GM12878 (cell line): ENCODE results near the gene KDM2A. TPM values are rescaled to one million over a fixed set of nuclear protein-coding genes. Genes with fewer than 3 reads are reported as not detected.

ENCODE experiments used
- ATAC-seq: fragments of 200-7000 bp; cut with Tn5 transposase; 3 replicates; pipeline ENCODE4 v1.9.1; 2020; ENCODE audit warnings: mild to moderate bottlenecking, moderate library complexity
- BruUV-seq: library from RNA; stranded (reverse); fragments of 400-500 nt; replicated peaks from 2 replicates; lab custom pipeline; 2021; lab: Mats Ljungman, UMichigan
- CTCF ChIA-PET: fragments of 300-600 bp; sonication (Branson Sonifier 250); formaldehyde crosslinking; extraction: SDS; loops from one replicate; lab custom pipeline; 2021; ENCODE audit warnings: inconsistent platforms; lab: Yijun Ruan, JAX
- POLR2A ChIA-PET: fragments of 350-600 bp; formaldehyde crosslinking; extraction: SDS; loops from one replicate; lab custom pipeline; 2021; ENCODE audit warnings: inconsistent platforms; lab: Charles Lee
- RAD21 ChIA-PET: fragments of 300-600 bp; sonication (Branson Sonifier 250); formaldehyde crosslinking; loops from one replicate; lab custom pipeline; 2023; ENCODE audit warnings: antibody characterized with exemption; ENCODE audit not compliant: unreplicated experiment; lab: Charles Lee
- SMC1A ChIA-PET: fragments of 300-600 bp; sonication (Branson Sonifier 250); formaldehyde crosslinking; loops from one replicate; lab custom pipeline; 2023; ENCODE audit not compliant: unreplicated experiment, uncharacterized antibody; lab: Charles Lee
- DNase-seq: peaks from one replicate; pipeline ENCODE4 v3.0.0-alpha.2; 2011; ENCODE audit warnings: low read depth, low spot score
- FAIRE-seq: peaks from 3 replicates; lab custom pipeline; 2011; peaks lifted over from hg19 to GRCh38; lab: Jason Lieb, UNC
- H2AFZ ChIP-seq: 2 replicates; pipeline ENCODE4 v1.6.0; 2011; ENCODE audit warnings: low read depth, low read length, control low read depth; ENCODE audit not compliant: control insufficient read depth
- H3K27ac ChIP-seq: 2 replicates; pipeline ENCODE4 v1.5.1; 2011; ENCODE audit warnings: control low read depth; ENCODE audit not compliant: control insufficient read depth, insufficient read depth
- H3K27me3 ChIP-seq, 2 experiments: replicated peaks in 1 of 2; 2 replicates each; pipeline versions ENCODE4 v1.6.0 to v1.6.1; 2011; ENCODE audit warnings: low read length in 1 of 2; ENCODE audit not compliant: control insufficient read depth in 2 of 2, insufficient read depth in 2 of 2
- H3K36me3 ChIP-seq, 2 experiments: 2 replicates each; pipeline ENCODE4 v1.5.1; 2011; ENCODE audit warnings: low read length in 1 of 2; ENCODE audit not compliant: control insufficient read depth in 2 of 2, insufficient read depth in 2 of 2
- H3K4me1 ChIP-seq: 2 replicates; pipeline ENCODE4 v1.6.1; 2011; ENCODE audit warnings: mild to moderate bottlenecking, low read length, moderate library complexity, mixed read lengths; ENCODE audit not compliant: control insufficient read depth, insufficient read depth
- H3K4me2 ChIP-seq: 2 replicates; pipeline ENCODE4 v1.6.0; 2011; ENCODE audit warnings: control low read depth; ENCODE audit not compliant: control insufficient read depth, insufficient read depth
- H3K4me3 ChIP-seq: fragments of 200-600 bp; sonication (generic); 2 replicates; pipeline ENCODE4 v1.5.1; 2016
- H3K79me2 ChIP-seq: 2 replicates; pipeline ENCODE4 v1.6.0; 2011; ENCODE audit warnings: low read length; ENCODE audit not compliant: control insufficient read depth, insufficient read depth
- H3K9ac ChIP-seq: 2 replicates; pipeline ENCODE4 v1.8.0; 2011; ENCODE audit warnings: low read length, control low read depth, mixed read lengths; ENCODE audit not compliant: control insufficient read depth, insufficient read depth
- H3K9me3 ChIP-seq: replicated peaks from 3 replicates; pipeline ENCODE4 v1.5.1; 2011; ENCODE audit warnings: mild to moderate bottlenecking, low read length; ENCODE audit not compliant: control insufficient read depth, insufficient read depth
- H4K20me1 ChIP-seq: 2 replicates; pipeline ENCODE4 v1.6.0; 2011; ENCODE audit not compliant: control insufficient read depth, insufficient read depth
- BMI1 ChIP-seq: fragments of 450-650 bp; IDR thresholded peaks from 2 replicates; pipeline ENCODE4 v1.6.1; 2016; ENCODE audit warnings: mild to moderate bottlenecking, moderate library complexity, borderline replicate concordance
- CBFB ChIP-seq: IDR thresholded peaks from 2 replicates; pipeline ENCODE4 v1.6.1; 2016; ENCODE audit warnings: antibody characterized with exemption, low read depth
- CHD2 ChIP-seq: IDR thresholded peaks from 2 replicates; pipeline ENCODE4 v1.6.1; 2011; ENCODE audit warnings: low read depth, low read length, improper control_type of control experiment, borderline replicate concordance
- POLR2AphosphoS5 ChIP-seq: IDR thresholded peaks from 2 replicates; pipeline ENCODE4 v1.6.1; 2011; ENCODE audit warnings: mild to moderate bottlenecking, low read length, inconsistent platforms
- RAD21 ChIP-seq: IDR thresholded peaks from 2 replicates; pipeline ENCODE4 v1.6.1; 2011; ENCODE audit warnings: mild to moderate bottlenecking, low read depth, low read length, moderate library complexity; ENCODE audit not compliant: insufficient read depth
- SMAD5 ChIP-seq: IDR thresholded peaks from 2 replicates; pipeline ENCODE4 v1.6.1; 2016; ENCODE audit warnings: antibody characterized with exemption, low read depth
- YY1 ChIP-seq: IDR thresholded peaks from 2 replicates; pipeline ENCODE4 v1.6.1; 2011; ENCODE audit warnings: low read depth, mild to moderate bottlenecking, low read length
- ZBED1 ChIP-seq: IDR thresholded peaks from 2 replicates; pipeline ENCODE4 v1.6.1; 2016; ENCODE audit warnings: borderline replicate concordance
- WGBS: methylation state at CpG from one replicate; pipeline ENCODE4 v1.1.6; 2016; ENCODE audit warnings: low lambda C conversion rate; ENCODE audit not compliant: insufficient replicate concordance, insufficient coverage; ENCODE audit errors: missing lambda C conversion rate; 5-methylcytosine and 5-hydroxymethylcytosine counted together
- in situ Hi-C: fragments of 300-500 bp; cut with MboI; formaldehyde crosslinking; loops from 9 replicates; pipeline ENCODE4 v1.14.3; 2018; ENCODE audit warnings: mixed read lengths
- intact Hi-C: fragments of 100-400 bp; cut with micrococcal nuclease; formaldehyde crosslinking; loops from one replicate; pipeline ENCODE4 v1.14.2; 2022; ENCODE audit not compliant: unreplicated experiment
- polyA plus RNA-seq, 11 experiments: library from polyadenylated mRNA; depleted of rRNA in 4 of 11; unstranded in 6 of 11; stranded (reverse) in 5 of 11; fragments of >200 nt; fragmentation: Nextera tagmentation in 4 of 11; fragmentation: Illumina TruSeq in 1 of 11; extraction: Ambion mirVana in 4 of 11; extraction: Trizol in 1 of 11; gene quantifications; 1 replicate in 1 of 11; 2 replicates in 10 of 11; pipeline versions ENCODE4 v1.2.1 to v1.2.3, GENCODE V29; 2011 to 2016; ENCODE audit warnings: inconsistent platforms in 2 of 11, missing spikeins in 2 of 11, low read depth in 1 of 11
- total RNA-seq, 4 experiments: library from RNA; depleted of rRNA in 3 of 4; stranded (reverse); fragments of >200 nt in 3 of 4; fragmentation: Illumina TruSeq in 1 of 4; extraction: Trizol in 1 of 4; gene quantifications; 2 replicates each; pipeline versions ENCODE4 v1.2.1 to v1.2.3, GENCODE V29; 2013 to 2021
- TF ChIP-seq, protein P1 (sequence below): fragments of 150-350 bp; IDR thresholded peaks from 2 replicates; pipeline ENCODE4 v1.6.1; 2016; ENCODE audit warnings: low read depth, low read length
- TF ChIP-seq, protein P2 (sequence below): fragments of 450-650 bp; IDR thresholded peaks from 2 replicates; pipeline ENCODE4 v1.6.1; 2017; ENCODE audit warnings: antibody characterized with exemption, mild to moderate bottlenecking, moderate library complexity
- TF ChIP-seq, protein P3 (sequence below): fragments of 450-650 bp; formaldehyde crosslinking; IDR thresholded peaks from 2 replicates; pipeline ENCODE4 v1.4.0; 2022; ENCODE audit warnings: mild to moderate bottlenecking, moderate library complexity

KDM2A gene
- total and polyA plus RNA-seq, 10 of the 15 experiments (the other 5 are each of a cell fraction or from before 2014, with no cell fraction given) = 10.5 to 69.3 (median 41.6) TPM

DNA sequence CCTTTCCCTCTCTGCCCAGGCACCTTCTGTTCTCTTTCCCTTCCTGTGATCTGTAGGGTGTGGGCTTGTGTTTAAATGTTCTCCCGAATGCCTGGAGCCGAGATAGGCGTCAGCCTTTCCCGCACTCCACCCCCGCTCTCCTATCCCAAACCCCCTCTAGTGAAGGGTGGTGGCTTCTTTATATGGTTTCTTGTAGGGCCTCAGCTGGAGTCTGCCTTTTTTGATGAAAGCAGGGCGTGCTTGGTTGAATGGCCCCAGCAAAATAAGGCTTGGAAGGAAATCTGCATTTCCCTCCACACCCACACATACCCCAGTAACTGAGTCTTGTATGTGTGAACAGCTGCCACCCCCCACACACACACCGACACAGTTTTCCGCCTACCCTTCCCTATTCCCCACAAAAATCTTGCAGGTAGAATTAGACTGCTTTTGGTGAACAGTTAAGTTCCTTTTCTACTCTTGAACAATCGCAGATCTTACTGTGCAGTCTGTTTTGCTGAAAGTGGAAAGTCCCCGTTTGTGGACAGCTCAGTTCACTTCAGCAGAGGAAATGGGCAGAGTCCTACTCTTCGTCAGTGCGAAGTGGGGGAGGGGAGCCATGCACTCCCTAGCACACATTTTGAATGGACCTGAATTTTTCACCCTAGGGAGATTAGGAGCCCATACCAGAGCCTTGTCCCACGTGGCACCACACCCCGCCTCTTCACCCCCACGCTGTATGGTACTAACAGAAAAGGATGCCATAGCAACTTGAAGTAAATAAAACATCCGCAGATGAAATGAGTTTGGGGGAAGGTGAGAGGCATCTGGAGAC, 121.7 kb downstream of the KDM2A start (continued):
- TF ChIP-seq, protein P1, sequence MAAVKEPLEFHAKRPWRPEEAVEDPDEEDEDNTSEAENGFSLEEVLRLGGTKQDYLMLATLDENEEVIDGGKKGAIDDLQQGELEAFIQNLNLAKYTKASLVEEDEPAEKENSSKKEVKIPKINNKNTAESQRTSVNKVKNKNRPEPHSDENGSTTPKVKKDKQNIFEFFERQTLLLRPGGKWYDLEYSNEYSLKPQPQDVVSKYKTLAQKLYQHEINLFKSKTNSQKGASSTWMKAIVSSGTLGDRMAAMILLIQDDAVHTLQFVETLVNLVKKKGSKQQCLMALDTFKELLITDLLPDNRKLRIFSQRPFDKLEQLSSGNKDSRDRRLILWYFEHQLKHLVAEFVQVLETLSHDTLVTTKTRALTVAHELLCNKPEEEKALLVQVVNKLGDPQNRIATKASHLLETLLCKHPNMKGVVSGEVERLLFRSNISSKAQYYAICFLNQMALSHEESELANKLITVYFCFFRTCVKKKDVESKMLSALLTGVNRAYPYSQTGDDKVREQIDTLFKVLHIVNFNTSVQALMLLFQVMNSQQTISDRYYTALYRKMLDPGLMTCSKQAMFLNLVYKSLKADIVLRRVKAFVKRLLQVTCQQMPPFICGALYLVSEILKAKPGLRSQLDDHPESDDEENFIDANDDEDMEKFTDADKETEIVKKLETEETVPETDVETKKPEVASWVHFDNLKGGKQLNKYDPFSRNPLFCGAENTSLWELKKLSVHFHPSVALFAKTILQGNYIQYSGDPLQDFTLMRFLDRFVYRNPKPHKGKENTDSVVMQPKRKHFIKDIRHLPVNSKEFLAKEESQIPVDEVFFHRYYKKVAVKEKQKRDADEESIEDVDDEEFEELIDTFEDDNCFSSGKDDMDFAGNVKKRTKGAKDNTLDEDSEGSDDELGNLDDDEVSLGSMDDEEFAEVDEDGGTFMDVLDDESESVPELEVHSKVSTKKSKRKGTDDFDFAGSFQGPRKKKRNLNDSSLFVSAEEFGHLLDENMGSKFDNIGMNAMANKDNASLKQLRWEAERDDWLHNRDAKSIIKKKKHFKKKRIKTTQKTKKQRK = no peak
- TF ChIP-seq CBFB (peak; percentile 37; the same call in 1 of the 2 replicates), CHD2 (peak; percentile 87), YY1 (no peak; the same call in 1 of the 2 replicates), SMAD5 (peak; percentile 53; the same call in 1 of the 2 replicates), RAD21 (no peak), ZBED1 (peak; percentile 45; the same call in 1 of the 2 replicates), BMI1 (peak; percentile 85)

DNA sequence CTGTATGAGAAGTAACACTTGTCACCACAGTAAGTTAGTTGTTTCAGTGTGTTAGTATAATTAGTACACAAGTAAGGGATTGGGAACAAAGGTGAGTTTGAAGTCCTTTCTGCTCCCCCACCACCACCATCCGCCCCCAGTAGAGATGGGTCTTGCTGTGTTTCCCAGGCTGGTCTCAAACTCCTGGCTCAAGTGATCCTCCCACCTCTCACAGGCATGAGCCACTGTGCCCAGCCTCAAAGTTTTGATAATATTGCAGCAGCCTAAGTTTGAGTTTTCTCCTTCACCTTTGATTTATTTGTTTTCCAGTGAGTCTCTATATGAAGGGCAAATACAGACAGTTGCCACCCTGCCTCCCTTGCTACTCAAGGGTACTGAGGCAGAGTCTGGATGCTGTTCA, 123.5 kb downstream of the KDM2A start:
- in situ Hi-C loops = no loop called here
- ChIA-PET SMC1A (interaction anchor here (1.0 kb wide), 1 partner anchor 48 kb away, joined by 3 read pairs; no protein-coding TSS in a partner anchor), RAD21 (no interaction called here), CTCF (interaction anchor here (1.0 to 1.4 kb wide), 2 partner anchors 10 to 21 kb away, joined by 3 read pairs; no protein-coding TSS in a partner anchor), POLR2A (no interaction called here)
- Histone ChIP-seq H3K4me1 (peaks cover 17% of the 10 kb centered on the region), H3K79me2 (peaks cover 60% of the 10 kb centered on the region), H3K27ac (peak overlapping the region; percentile 7), H2AFZ (no peak overlapping the region), H3K4me3 (peak overlapping the region; percentile 89), H4K20me1 (peaks cover 6% of the 10 kb centered on the region; the same call in 1 of the 2 replicates), H3K27me3 (no peaks in the 10 kb centered on the region), H3K9me3 (no peaks in the 10 kb centered on the region), H3K4me2 (peak overlapping the region; percentile 80), H3K36me3 (peaks cover 11 to 38% of the 10 kb centered on the region in 2 experiments), H3K9ac (peak overlapping the region; percentile 80)
- DNase-seq = no peak
- ATAC-seq = no peak
- no TSS peak for BruUV-seq
- FAIRE-seq = no peak
- intact Hi-C loops = loop anchor here (10.0 kb wide), 1 partner anchor 158 kb away; no protein-coding TSS in a partner anchor
- 0% methylated on average over 1 of the region's 1 CpG for whole genome bisulfite sequencing
- TF ChIP-seq, protein P2, sequence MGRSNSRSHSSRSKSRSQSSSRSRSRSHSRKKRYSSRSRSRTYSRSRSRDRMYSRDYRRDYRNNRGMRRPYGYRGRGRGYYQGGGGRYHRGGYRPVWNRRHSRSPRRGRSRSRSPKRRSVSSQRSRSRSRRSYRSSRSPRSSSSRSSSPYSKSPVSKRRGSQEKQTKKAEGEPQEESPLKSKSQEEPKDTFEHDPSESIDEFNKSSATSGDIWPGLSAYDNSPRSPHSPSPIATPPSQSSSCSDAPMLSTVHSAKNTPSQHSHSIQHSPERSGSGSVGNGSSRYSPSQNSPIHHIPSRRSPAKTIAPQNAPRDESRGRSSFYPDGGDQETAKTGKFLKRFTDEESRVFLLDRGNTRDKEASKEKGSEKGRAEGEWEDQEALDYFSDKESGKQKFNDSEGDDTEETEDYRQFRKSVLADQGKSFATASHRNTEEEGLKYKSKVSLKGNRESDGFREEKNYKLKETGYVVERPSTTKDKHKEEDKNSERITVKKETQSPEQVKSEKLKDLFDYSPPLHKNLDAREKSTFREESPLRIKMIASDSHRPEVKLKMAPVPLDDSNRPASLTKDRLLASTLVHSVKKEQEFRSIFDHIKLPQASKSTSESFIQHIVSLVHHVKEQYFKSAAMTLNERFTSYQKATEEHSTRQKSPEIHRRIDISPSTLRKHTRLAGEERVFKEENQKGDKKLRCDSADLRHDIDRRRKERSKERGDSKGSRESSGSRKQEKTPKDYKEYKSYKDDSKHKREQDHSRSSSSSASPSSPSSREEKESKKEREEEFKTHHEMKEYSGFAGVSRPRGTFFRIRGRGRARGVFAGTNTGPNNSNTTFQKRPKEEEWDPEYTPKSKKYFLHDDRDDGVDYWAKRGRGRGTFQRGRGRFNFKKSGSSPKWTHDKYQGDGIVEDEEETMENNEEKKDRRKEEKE = no peak
- peak; percentile 55; the same call in 1 of the 2 replicates for TF ChIP-seq POLR2AphosphoS5
- TF ChIP-seq, protein P3, sequence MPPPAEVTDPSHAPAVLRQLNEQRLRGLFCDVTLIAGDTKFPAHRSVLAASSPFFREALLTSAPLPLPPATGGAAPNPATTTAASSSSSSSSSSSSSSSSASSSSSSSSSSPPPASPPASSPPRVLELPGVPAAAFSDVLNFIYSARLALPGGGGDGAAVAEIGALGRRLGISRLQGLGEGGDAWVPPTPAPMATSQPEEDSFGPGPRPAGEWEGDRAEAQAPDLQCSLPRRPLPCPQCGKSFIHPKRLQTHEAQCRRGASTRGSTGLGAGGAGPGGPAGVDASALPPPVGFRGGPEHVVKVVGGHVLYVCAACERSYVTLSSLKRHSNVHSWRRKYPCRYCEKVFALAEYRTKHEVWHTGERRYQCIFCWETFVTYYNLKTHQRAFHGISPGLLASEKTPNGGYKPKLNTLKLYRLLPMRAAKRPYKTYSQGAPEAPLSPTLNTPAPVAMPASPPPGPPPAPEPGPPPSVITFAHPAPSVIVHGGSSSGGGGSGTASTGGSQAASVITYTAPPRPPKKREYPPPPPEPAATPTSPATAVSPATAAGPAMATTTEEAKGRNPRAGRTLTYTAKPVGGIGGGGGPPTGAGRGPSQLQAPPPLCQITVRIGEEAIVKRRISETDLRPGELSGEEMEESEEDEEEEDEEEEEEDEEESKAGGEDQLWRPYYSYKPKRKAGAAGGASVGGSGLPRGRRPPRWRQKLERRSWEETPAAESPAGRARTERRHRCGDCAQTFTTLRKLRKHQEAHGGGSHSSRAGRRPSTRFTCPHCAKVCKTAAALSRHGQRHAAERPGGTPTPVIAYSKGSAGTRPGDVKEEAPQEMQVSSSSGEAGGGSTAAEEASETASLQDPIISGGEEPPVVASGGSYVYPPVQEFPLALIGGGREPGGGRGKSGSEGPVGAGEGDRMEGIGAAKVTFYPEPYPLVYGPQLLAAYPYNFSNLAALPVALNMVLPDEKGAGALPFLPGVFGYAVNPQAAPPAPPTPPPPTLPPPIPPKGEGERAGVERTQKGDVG (CRISPR knock-in tag) = no peak
